K562 treated with DMSO at 1 percent for 4 hours (cell line): ENCODE measurements around the gene TLCD3A. TPM values are rescaled to one million over a fixed set of nuclear protein-coding genes. Genes with fewer than 3 reads are reported as not detected.

Experiments used
- total RNA-seq: library from RNA; unstranded; fragments of 300-600 nt; gene quantifications from 2 replicates; pipeline ENCODE4 v1.2.3, GENCODE V29; 2022; ENCODE audit not compliant: insufficient read depth

Gene TLCD3A
- 3.1 and 4.3 TPM in 2 replicates for total RNA-seq

GRCh38 chr17:732067-732901 is at the start of gene TLCD3A:
Gene TLCD3A, plus strand, starts transcription at chr17:732596. Its CDS starts 52 bp downstream, at chr17:732648.

GRCh38 chr17:752002-752619 is 19.7 kb downstream of the TLCD3A start, which contains the start of gene GEMIN4:
Gene GEMIN4, minus strand, starts transcription at chr17:752264. Its CDS starts 122 bp downstream, at chr17:752142.

GRCh38 chr17:781805-782731 is 49.7 kb downstream of the TLCD3A start, which contains the start of the genes GLOD4 and MRM3:
Gene GLOD4, minus strand, starts transcription at chr17:782280. Its CDS starts 25 bp downstream, at chr17:782255.
Gene MRM3, plus strand, starts transcription at chr17:782353. Its CDS starts 26 bp downstream, at chr17:782379.

Other genes with a start within 250 kb of the TLCD3A start
- gene VPS53, start 17.8 kb upstream of the TLCD3A start, total RNA-seq = 4.0 and 9.4 TPM in 2 replicates
- gene GEMIN4, start 19.7 kb downstream of the TLCD3A start, total RNA-seq = 9.2 and 10.7 TPM in 2 replicates
- 27.0 and 28.9 TPM in 2 replicates for gene GLOD4, start 49.7 kb downstream of the TLCD3A start, total RNA-seq
- 9.4 and 11.6 TPM in 2 replicates for gene MRM3, start 49.8 kb downstream of the TLCD3A start, total RNA-seq
- 2.8 and 4.7 TPM in 2 replicates for gene NXN, start 247.2 kb downstream of the TLCD3A start, total RNA-seq